ENCODE measurements around the gene C14orf119. TPM values are rescaled to one million over a fixed set of nuclear protein-coding genes. Genes with fewer than 3 reads are reported as not detected.

C14orf119 gene
- total and polyA plus RNA-seq, 9 of the 15 experiments (the other 6 are each of a cell fraction or from before 2014, with no cell fraction given), result 36.7 to 251 (median 51.8) TPM

- peak; percentile 87 for TF ChIP-seq CTCFL (IDR thresholded peaks at IDR 0.05; ENCODE audit: borderline replicate concordance, insufficient read depth, low read depth, low read length, poor library complexity, severe bottlenecking)
- no peak; the same call in 1 of the 2 replicates for TF ChIP-seq GABPB1 (CRISPR knock-in tag; IDR thresholded peaks at IDR 0.05)
- TF ChIP-seq SMARCA4 (IDR thresholded peaks at IDR 0.05), result peak; percentile 45; the same call in 1 of the 2 replicates
- peak; percentile 19; the same call in 1 of the 2 replicates for TF ChIP-seq EHMT2 (IDR thresholded peaks at IDR 0.05)
- TF ChIP-seq ZNF589 (CRISPR knock-in tag; IDR thresholded peaks at IDR 0.05; ENCODE audit: low read depth), result no peak
- TF ChIP-seq NR3C1 (CRISPR knock-in tag; IDR thresholded peaks at IDR 0.05), result no peak
- peak; percentile 99 to 100 (median 100) for TF ChIP-seq CTCF (IDR thresholded peaks at IDR 0.05 in 2 of 3, conservative IDR thresholded peaks at IDR 0.05 in 1 of 3; ENCODE audit: insufficient read depth in 2 of 3, low read depth in 1 of 3, low read length in 3 of 3)
- no peak for TF ChIP-seq CBFA2T2 (conservative IDR thresholded peaks at IDR 0.05)
- no peak for TF ChIP-seq KLF1 (tag; IDR thresholded peaks at IDR 0.05)
- no peak for TF ChIP-seq MTA1 (IDR thresholded peaks at IDR 0.05; ENCODE audit: borderline replicate concordance)
- TF ChIP-seq SIRT6 (IDR thresholded peaks at IDR 0.05; ENCODE audit: low read depth, low read length), result no peak
- peak; percentile 92 for TF ChIP-seq RB1 (IDR thresholded peaks at IDR 0.05; ENCODE audit: low read depth)
- no peak for TF ChIP-seq POLR2G (IDR thresholded peaks at IDR 0.05; ENCODE audit: low read depth, low read length)
- TF ChIP-seq KDM5B (IDR thresholded peaks at IDR 0.05; ENCODE audit: insufficient replicate concordance, low read depth, low read length), result no peak
- TF ChIP-seq ZNF224 (CRISPR knock-in tag; IDR thresholded peaks at IDR 0.05), result no peak
- TF ChIP-seq FOXA1 (IDR thresholded peaks at IDR 0.05; ENCODE audit: borderline replicate concordance), result no peak
- TF ChIP-seq TEAD4 (IDR thresholded peaks at IDR 0.05; ENCODE audit: low read length), result peak; percentile 66
- no peak for TF ChIP-seq TEAD4 (CRISPR knock-in tag; IDR thresholded peaks at IDR 0.05; ENCODE audit: borderline replicate concordance)
- TF ChIP-seq ZBTB9 (CRISPR knock-in tag; IDR thresholded peaks at IDR 0.05), result no peak
- 0 out of 2 replicates have a peak, but pooled peaks have one; percentile 17 for TF ChIP-seq BHLHE40 (IDR thresholded peaks at IDR 0.05; ENCODE audit: low read length)
- TF ChIP-seq MAFK (IDR thresholded peaks at IDR 0.05; ENCODE audit: low read length), result no peak
- peak; percentile 61; the same call in 1 of the 2 replicates for TF ChIP-seq STAG1 (CRISPR knock-in tag; IDR thresholded peaks at IDR 0.05; ENCODE audit: borderline replicate concordance)
- no peak for TF ChIP-seq KAT7 (CRISPR knock-in tag; IDR thresholded peaks at IDR 0.05; ENCODE audit: borderline replicate concordance)
- 0 out of 2 replicates have a peak, but pooled peaks have one; percentile 12 for TF ChIP-seq ESRRA (IDR thresholded peaks at IDR 0.05; ENCODE audit: borderline replicate concordance, low read depth)
- TF ChIP-seq TSC22D4 (tag; IDR thresholded peaks at IDR 0.05), result no peak
- no peak for TF ChIP-seq POLR3G (IDR thresholded peaks at IDR 0.05; ENCODE audit: extremely low read depth, insufficient read length, insufficient replicate concordance)
These were observed 26.4 kb upstream of the C14orf119 start (continued) for GRCh38 chr14:23068789-23069412.

Data from K562 (cell line).